IMR-90 (cell line): ENCODE data around the gene AP3D1. TPM values are rescaled to one million over a fixed set of nuclear protein-coding genes. Genes with fewer than 3 reads are reported as not detected.

Experiments
- ATAC-seq: fragments of 200-7000 bp; cut with Tn5 transposase; 2 replicates; pipeline ENCODE4 v1.9.1; 2020; ENCODE audit warnings: low read depth, mild to moderate bottlenecking, moderate library complexity
- BruUV-seq: library from RNA; stranded (reverse); fragments of 400-500 nt; replicated peaks from 2 replicates; lab custom pipeline; 2021; lab: Mats Ljungman, UMichigan
- CTCF ChIA-PET: fragments of 300-600 bp; formaldehyde crosslinking; extraction: SDS; loops from one replicate; lab custom pipeline; 2021; ENCODE audit warnings: antibody characterized with exemption; lab: Yijun Ruan, JAX
- POLR2A ChIA-PET: fragments of 300-600 bp; sonication (Branson Sonifier 250); formaldehyde crosslinking; loops from one replicate; lab custom pipeline; 2022; ENCODE audit warnings: antibody characterized with exemption; ENCODE audit not compliant: unreplicated experiment; lab: Charles Lee
- DNase-seq: peaks from one replicate; pipeline ENCODE4 v3.0.0; 2013
- H2AFZ ChIP-seq: replicated peaks from 2 replicates; pipeline ENCODE3; 2013; ENCODE audit warnings: low read length, mild to moderate bottlenecking; ENCODE audit not compliant: poor library complexity
- H2AK5ac ChIP-seq: 2 replicates; pipeline ENCODE4 v1.6.1; 2013; ENCODE audit warnings: low read depth, low read length, inconsistent platforms
- H2AK9ac ChIP-seq: replicated peaks from 2 replicates; pipeline ENCODE3; 2013; ENCODE audit warnings: mild to moderate bottlenecking, low read depth, low read length, moderate library complexity; ENCODE audit not compliant: poor library complexity
- H2BK120ac ChIP-seq: 2 replicates; pipeline ENCODE4 v1.6.1; 2013; ENCODE audit warnings: low read depth, low read length, inconsistent platforms
- H2BK15ac ChIP-seq: 3 replicates; pipeline ENCODE4 v1.6.1; 2013; ENCODE audit warnings: low read depth, low read length, inconsistent platforms
- H2BK20ac ChIP-seq: 2 replicates; pipeline ENCODE4 v1.6.1; 2013; ENCODE audit warnings: low read depth, mild to moderate bottlenecking, inconsistent platforms, low read length, moderate library complexity
- H2BK5ac ChIP-seq: 2 replicates; pipeline ENCODE4 v1.6.1; 2013; ENCODE audit warnings: mild to moderate bottlenecking, low read depth, low read length, inconsistent platforms; ENCODE audit not compliant: poor library complexity, severe bottlenecking
- H3K14ac ChIP-seq: replicated peaks from 2 replicates; pipeline ENCODE4 v1.6.1; 2013; ENCODE audit warnings: low read depth, low read length, inconsistent platforms
- H3K18ac ChIP-seq: 2 replicates; pipeline ENCODE4 v1.6.1; 2013; ENCODE audit warnings: low read depth, low read length, control low read depth
- H3K23ac ChIP-seq: 2 replicates; pipeline ENCODE4 v1.6.1; 2013; ENCODE audit warnings: low read depth, low read length, inconsistent platforms
- H3K27ac ChIP-seq: 2 replicates; pipeline ENCODE4 v1.5.1; 2013; ENCODE audit warnings: mild to moderate bottlenecking, control low read depth, low read length; ENCODE audit not compliant: insufficient read depth
- H3K27me3 ChIP-seq: 2 replicates; pipeline ENCODE4 v1.6.1; 2013; ENCODE audit warnings: low read length; ENCODE audit not compliant: control insufficient read depth, insufficient read depth
- H3K36me3 ChIP-seq: 2 replicates; pipeline ENCODE4 v1.6.1; 2013; ENCODE audit warnings: low read length, mixed read lengths; ENCODE audit not compliant: control insufficient read depth, insufficient read depth
- H3K4ac ChIP-seq: 2 replicates; pipeline ENCODE4 v1.6.1; 2013; ENCODE audit warnings: low read depth, low read length, inconsistent platforms
- H3K4me1 ChIP-seq: 2 replicates; pipeline ENCODE4 v1.6.1; 2013; ENCODE audit warnings: low read length, mixed read lengths; ENCODE audit not compliant: control insufficient read depth, insufficient read depth
- H3K4me2 ChIP-seq: 2 replicates; pipeline ENCODE4 v1.6.1; 2013; ENCODE audit warnings: low read depth, mild to moderate bottlenecking, control low read depth, low read length, moderate library complexity
- H3K4me3 ChIP-seq: 2 replicates; pipeline ENCODE4 v1.5.1; 2013; ENCODE audit warnings: low read depth, mild to moderate bottlenecking, control low read depth, low read length, moderate library complexity; ENCODE audit not compliant: insufficient read depth
- H3K56ac ChIP-seq: 2 replicates; pipeline ENCODE4 v1.6.1; 2013; ENCODE audit warnings: low read length, inconsistent platforms; ENCODE audit not compliant: insufficient read depth; ENCODE audit errors: extremely low read depth
- H3K79me1 ChIP-seq, 2 experiments: 2 replicates each; pipeline ENCODE4 v1.6.1; 2013; ENCODE audit warnings: low read length in 2 of 2, inconsistent platforms in 1 of 2, low read depth in 1 of 2
- H3K9ac ChIP-seq: 2 replicates; pipeline ENCODE4 v1.6.1; 2013; ENCODE audit warnings: low read depth, low read length, control low read depth
- H3K9me1 ChIP-seq: 2 replicates; pipeline ENCODE4 v1.6.1; 2013; ENCODE audit warnings: low read length, inconsistent platforms; ENCODE audit not compliant: insufficient read depth
- H3K9me3 ChIP-seq: 2 replicates; pipeline ENCODE4 v1.6.1; 2013; ENCODE audit warnings: low read length; ENCODE audit not compliant: control insufficient read depth, insufficient read depth
- H4K20me1 ChIP-seq: 2 replicates; pipeline ENCODE4 v1.6.1; 2013; ENCODE audit warnings: low read length, inconsistent platforms; ENCODE audit not compliant: insufficient read depth
- H4K5ac ChIP-seq: 2 replicates; pipeline ENCODE4 v1.6.1; 2013; ENCODE audit warnings: mild to moderate bottlenecking, low read depth, low read length, control low read depth
- H4K8ac ChIP-seq, 2 experiments: 2 replicates each; pipeline ENCODE4 v1.6.1; 2013; ENCODE audit warnings: low read depth in 2 of 2, low read length in 2 of 2, control low read depth in 1 of 2, inconsistent platforms in 1 of 2
- H4K91ac ChIP-seq: 2 replicates; pipeline ENCODE4 v1.6.1; 2013; ENCODE audit warnings: low read depth, low read length, inconsistent platforms; ENCODE audit not compliant: insufficient read depth
- BHLHE40 ChIP-seq: fragments of 150-350 bp; IDR thresholded peaks from 2 replicates; pipeline ENCODE4 v1.6.1; 2016; ENCODE audit warnings: mild to moderate bottlenecking, low read depth, low read length
- CEBPB ChIP-seq: IDR thresholded peaks from 2 replicates; pipeline ENCODE4 v1.6.1; 2012; ENCODE audit warnings: low read depth, low read length, improper control_type of control experiment
- CHD1 ChIP-seq: IDR thresholded peaks from 2 replicates; pipeline ENCODE4 v1.6.1; 2012; ENCODE audit warnings: low read depth, low read length, improper control_type of control experiment
- FOS ChIP-seq: fragments of 150-350 bp; IDR thresholded peaks from 2 replicates; pipeline ENCODE4 v1.6.1; 2016; ENCODE audit warnings: low read depth, low read length
- MAFK ChIP-seq: IDR thresholded peaks from 2 replicates; pipeline ENCODE4 v1.6.1; 2012; ENCODE audit warnings: low read depth, low read length, improper control_type of control experiment
- MAZ ChIP-seq: IDR thresholded peaks from 2 replicates; pipeline ENCODE4 v1.6.1; 2012; ENCODE audit warnings: low read depth, mild to moderate bottlenecking, low read length, improper control_type of control experiment, moderate library complexity, borderline replicate concordance
- MXI1 ChIP-seq: IDR thresholded peaks from 2 replicates; pipeline ENCODE4 v1.6.1; 2012; ENCODE audit warnings: low read depth, mild to moderate bottlenecking, low read length, moderate library complexity, borderline replicate concordance
- NFE2L2 ChIP-seq: fragments of 150-350 bp; IDR thresholded peaks from 2 replicates; pipeline ENCODE4 v1.6.1; 2016; ENCODE audit warnings: low read depth, mild to moderate bottlenecking, low read length
- POLR2A ChIP-seq: IDR thresholded peaks from 2 replicates; pipeline ENCODE4 v1.6.1; 2012; ENCODE audit warnings: mild to moderate bottlenecking, low read depth, low read length
- RAD21 ChIP-seq: IDR thresholded peaks from 2 replicates; pipeline ENCODE4 v1.6.1; 2012; ENCODE audit warnings: low read length, improper control_type of control experiment
- RCOR1 ChIP-seq: IDR thresholded peaks from 2 replicates; pipeline ENCODE4 v1.6.1; 2012; ENCODE audit warnings: mild to moderate bottlenecking, low read length, improper control_type of control experiment; ENCODE audit not compliant: insufficient replicate concordance
- RFX5 ChIP-seq: IDR thresholded peaks from 2 replicates; pipeline ENCODE4 v1.8.0; 2012; ENCODE audit warnings: low read depth, mild to moderate bottlenecking, low read length, moderate library complexity
- SMC3 ChIP-seq: fragments of 150-350 bp; IDR thresholded peaks from 2 replicates; pipeline ENCODE4 v1.6.1; 2016; ENCODE audit warnings: low read depth, mild to moderate bottlenecking, antibody characterized with exemption, low read length, moderate library complexity
- WGBS, 2 experiments: methylation state at CpG; one replicate each; pipeline versions ENCODE4 v1.1.5 to v1.1.7; 2013; ENCODE audit warnings: missing lambda C conversion rate in 2 of 2; ENCODE audit not compliant: insufficient read length in 1 of 2; ENCODE audit errors: extremely low coverage in 2 of 2; 5-methylcytosine and 5-hydroxymethylcytosine counted together
- dilution Hi-C: fragments of 300-500 bp; cut with HindIII; formaldehyde crosslinking; loops from one replicate; pipeline ENCODE4 v1.14.3; 2018; ENCODE audit warnings: low sequenced_read_pairs; ENCODE audit not compliant: unreplicated experiment
- in situ Hi-C: fragments of 300-500 bp; cut with MboI; formaldehyde crosslinking; loops from 3 replicates; pipeline ENCODE4 v1.14.3; 2019; ENCODE audit warnings: low sequenced_read_pairs, inconsistent platforms, mixed read lengths
- intact Hi-C: fragments of 100-400 bp; cut with micrococcal nuclease; formaldehyde crosslinking; loops from 2 replicates; pipeline ENCODE4 v1.10.0; 2022
- polyA plus RNA-seq, 3 experiments: library from polyadenylated mRNA; depleted of rRNA; stranded (reverse); fragments of >200 nt; gene quantifications; 2 replicates each; pipeline ENCODE4 v1.2.3, GENCODE V29; 2012; ENCODE audit warnings: low replicate concordance in 1 of 3
- total RNA-seq: library from RNA; depleted of rRNA; stranded (reverse); fragments of >200 nt; gene quantifications from 2 replicates; pipeline ENCODE4 v1.2.3, GENCODE V29; 2012
- TF ChIP-seq, protein P1 (sequence below): fragments of 150-350 bp; IDR thresholded peaks from 2 replicates; pipeline ENCODE4 v1.6.1; 2016; ENCODE audit warnings: low read depth, mild to moderate bottlenecking, low read length, moderate library complexity, borderline replicate concordance
- TF ChIP-seq, protein P2 (sequence below): fragments of 150-350 bp; IDR thresholded peaks from 2 replicates; pipeline ENCODE4 v1.6.1; 2017; ENCODE audit warnings: mild to moderate bottlenecking, antibody characterized with exemption, low read length, low read depth
- TF ChIP-seq, protein P3 (sequence below): conservative IDR thresholded peaks from 2 replicates; pipeline ENCODE4 v1.5.1; 2012; ENCODE audit warnings: mild to moderate bottlenecking, low read depth, low read length, improper control_type of control experiment

AP3D1 gene
- total and polyA plus RNA-seq, 2 of the 4 experiments (the other 2 are of a cell fraction), result 75.3 to 129 TPM

DNA sequence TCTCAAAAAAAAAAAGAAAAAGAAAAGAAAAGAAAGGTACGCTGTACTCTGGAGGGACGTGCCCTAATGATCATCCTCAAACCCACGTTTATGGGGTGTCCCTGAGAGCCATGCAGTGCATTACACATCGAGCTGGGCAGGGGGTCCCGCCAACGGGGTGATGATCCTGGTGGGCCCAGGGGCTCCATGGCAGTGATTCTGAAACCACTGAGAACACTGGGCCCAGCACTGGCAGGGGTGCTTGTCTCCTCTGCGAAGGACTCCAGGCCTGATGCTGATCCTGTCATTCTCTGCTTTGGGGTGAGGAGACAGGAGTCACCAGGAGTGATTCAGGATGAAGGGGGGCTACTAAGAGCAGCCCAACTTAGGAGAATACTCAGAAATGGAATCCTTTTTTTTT lies 74.0 kb downstream of the AP3D1 start:
- 100% methylated on average over 3 of the region's 7 CpGs; no CpG with 5 or more reads in 1 of the 2 experiments for WGBS, 2 experiments
- H3K9ac ChIP-seq, result no peak overlapping the region
- TF ChIP-seq MAZ, result no peak
- no peak for TF ChIP-seq RFX5
- no peak for TF ChIP-seq RAD21
- TF ChIP-seq MAFK, result no peak
- TF ChIP-seq CEBPB, result no peak
- TF ChIP-seq, protein P1, sequence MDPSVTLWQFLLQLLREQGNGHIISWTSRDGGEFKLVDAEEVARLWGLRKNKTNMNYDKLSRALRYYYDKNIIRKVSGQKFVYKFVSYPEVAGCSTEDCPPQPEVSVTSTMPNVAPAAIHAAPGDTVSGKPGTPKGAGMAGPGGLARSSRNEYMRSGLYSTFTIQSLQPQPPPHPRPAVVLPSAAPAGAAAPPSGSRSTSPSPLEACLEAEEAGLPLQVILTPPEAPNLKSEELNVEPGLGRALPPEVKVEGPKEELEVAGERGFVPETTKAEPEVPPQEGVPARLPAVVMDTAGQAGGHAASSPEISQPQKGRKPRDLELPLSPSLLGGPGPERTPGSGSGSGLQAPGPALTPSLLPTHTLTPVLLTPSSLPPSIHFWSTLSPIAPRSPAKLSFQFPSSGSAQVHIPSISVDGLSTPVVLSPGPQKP, result no peak
- TF ChIP-seq CHD1, result no peak
- TF ChIP-seq SMC3, result no peak
- TF ChIP-seq NFE2L2, result no peak
- TF ChIP-seq FOS, result no peak
- TF ChIP-seq, protein P2, sequence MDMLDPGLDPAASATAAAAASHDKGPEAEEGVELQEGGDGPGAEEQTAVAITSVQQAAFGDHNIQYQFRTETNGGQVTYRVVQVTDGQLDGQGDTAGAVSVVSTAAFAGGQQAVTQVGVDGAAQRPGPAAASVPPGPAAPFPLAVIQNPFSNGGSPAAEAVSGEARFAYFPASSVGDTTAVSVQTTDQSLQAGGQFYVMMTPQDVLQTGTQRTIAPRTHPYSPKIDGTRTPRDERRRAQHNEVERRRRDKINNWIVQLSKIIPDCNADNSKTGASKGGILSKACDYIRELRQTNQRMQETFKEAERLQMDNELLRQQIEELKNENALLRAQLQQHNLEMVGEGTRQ, result no peak
- no peak for TF ChIP-seq BHLHE40
- TF ChIP-seq MXI1, result no peak
- TF ChIP-seq POLR2A, result no peak
- TF ChIP-seq, protein P3, sequence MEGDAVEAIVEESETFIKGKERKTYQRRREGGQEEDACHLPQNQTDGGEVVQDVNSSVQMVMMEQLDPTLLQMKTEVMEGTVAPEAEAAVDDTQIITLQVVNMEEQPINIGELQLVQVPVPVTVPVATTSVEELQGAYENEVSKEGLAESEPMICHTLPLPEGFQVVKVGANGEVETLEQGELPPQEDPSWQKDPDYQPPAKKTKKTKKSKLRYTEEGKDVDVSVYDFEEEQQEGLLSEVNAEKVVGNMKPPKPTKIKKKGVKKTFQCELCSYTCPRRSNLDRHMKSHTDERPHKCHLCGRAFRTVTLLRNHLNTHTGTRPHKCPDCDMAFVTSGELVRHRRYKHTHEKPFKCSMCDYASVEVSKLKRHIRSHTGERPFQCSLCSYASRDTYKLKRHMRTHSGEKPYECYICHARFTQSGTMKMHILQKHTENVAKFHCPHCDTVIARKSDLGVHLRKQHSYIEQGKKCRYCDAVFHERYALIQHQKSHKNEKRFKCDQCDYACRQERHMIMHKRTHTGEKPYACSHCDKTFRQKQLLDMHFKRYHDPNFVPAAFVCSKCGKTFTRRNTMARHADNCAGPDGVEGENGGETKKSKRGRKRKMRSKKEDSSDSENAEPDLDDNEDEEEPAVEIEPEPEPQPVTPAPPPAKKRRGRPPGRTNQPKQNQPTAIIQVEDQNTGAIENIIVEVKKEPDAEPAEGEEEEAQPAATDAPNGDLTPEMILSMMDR, result no peak
- TF ChIP-seq RCOR1, result no peak
- POLR2A ChIA-PET, result no interaction called here
- CTCF ChIA-PET, result no interaction called here
- H3K14ac ChIP-seq, result no peak overlapping the region
- intact Hi-C loops (no loop called here), in situ Hi-C loops (no loop called here), dilution Hi-C loops (no loop called here)
- no peak overlapping the region for H2AK5ac ChIP-seq
- peaks cover 64% of the 10 kb centered on the region for H3K36me3 ChIP-seq
- H4K20me1 ChIP-seq, result peaks cover 6% of the 10 kb centered on the region; the same call in 1 of the 2 replicates
- DNase-seq (no peak), ATAC-seq (no peak)
- H3K4me2 ChIP-seq, result no peak overlapping the region
- no peak overlapping the region for H2AFZ ChIP-seq
- no peak overlapping the region for H2BK15ac ChIP-seq
- H2BK5ac ChIP-seq, result no peak overlapping the region
- no peak overlapping the region for H4K8ac ChIP-seq
- no peak overlapping the region for H2BK20ac ChIP-seq
- H3K9me1 ChIP-seq, result no peaks in the 10 kb centered on the region
- H3K79me1 ChIP-seq, result peaks cover 17 to 23% of the 10 kb centered on the region in 2 experiments; a peak in 3 of 4 replicates
- no peak overlapping the region for H2BK120ac ChIP-seq
- no peaks in the 10 kb centered on the region for H3K4me1 ChIP-seq
- H3K56ac ChIP-seq, result no peak overlapping the region
- no peak overlapping the region for H2AK9ac ChIP-seq
- H3K27me3 ChIP-seq, result no peaks in the 10 kb centered on the region
- no peak overlapping the region for H3K23ac ChIP-seq
- no peak overlapping the region for H3K27ac ChIP-seq
- BruUV-seq, result no TSS peak
- no peak overlapping the region for H3K4ac ChIP-seq
- H4K5ac ChIP-seq, result no peak overlapping the region
- no peaks in the 10 kb centered on the region for H3K9me3 ChIP-seq
- no peak overlapping the region for H3K4me3 ChIP-seq
- no peak overlapping the region for H4K91ac ChIP-seq
- H3K18ac ChIP-seq, result no peak overlapping the region
